Subcutaneous abdominal adipose tissue (tissue), 5 donors: ENCODE measurements around the gene FAM222B.

Source experiments
- H3K27ac ChIP-seq: one replicate; pipeline ENCODE4 v1.7.0; 2013; ENCODE audit warnings: low read depth, mild to moderate bottlenecking, inconsistent platforms, low read length, moderate library complexity
- H3K27me3 ChIP-seq, 5 donors: one replicate each; pipeline ENCODE4 v1.7.0; 2013; ENCODE audit warnings: low read length in 5 of 5, inconsistent platforms in 1 of 5; ENCODE audit not compliant: control insufficient read depth in 5 of 5, insufficient read depth in 4 of 5
- H3K36me3 ChIP-seq, 5 donors: one replicate each; pipeline ENCODE4 v1.7.0; 2013; ENCODE audit warnings: low read length in 5 of 5; ENCODE audit not compliant: control insufficient read depth in 5 of 5, insufficient read depth in 5 of 5
- H3K4me1 ChIP-seq, 5 donors: one replicate each; pipeline ENCODE4 v1.7.0; 2013; ENCODE audit warnings: low read length in 5 of 5, mild to moderate bottlenecking in 3 of 5, moderate library complexity in 1 of 5; ENCODE audit not compliant: control insufficient read depth in 5 of 5, insufficient read depth in 5 of 5
- H3K4me3 ChIP-seq, 5 donors: one replicate each; pipeline ENCODE4 v1.7.0; 2013; ENCODE audit warnings: low read length in 5 of 5, low read depth in 1 of 5
- H3K9ac ChIP-seq, 5 donors: one replicate each; pipeline ENCODE4 v1.7.0; 2013; ENCODE audit warnings: low read length in 5 of 5, mild to moderate bottlenecking in 4 of 5, moderate library complexity in 3 of 5
- H3K9me3 ChIP-seq, 5 donors: one replicate each; pipeline ENCODE4 v1.7.0; 2013; ENCODE audit warnings: low read length in 5 of 5; ENCODE audit not compliant: control insufficient read depth in 5 of 5
- donor health status: healthy.
- donor health status: healthy.
- donor health status: healthy.
- donor health status: healthy.
- donor health status: healthy.

FAM222B gene

GRCh38 chr17:28733346-28733745 lies 109.2 kb downstream of the FAM222B start:
- Histone ChIP-seq H3K9me3 (no peaks in the 10 kb centered on the region), H3K27me3 (no peaks in the 10 kb centered on the region), H3K4me3 (no peak overlapping the region), H3K4me1 (peaks cover 0 to 8% (median 5%) of the 10 kb centered on the region in 5 donors), H3K9ac (no peak overlapping the region), H3K27ac (no peak overlapping the region), H3K36me3 (peaks cover 0 to 3% (median 0%) of the 10 kb centered on the region in 5 donors)

DNA sequence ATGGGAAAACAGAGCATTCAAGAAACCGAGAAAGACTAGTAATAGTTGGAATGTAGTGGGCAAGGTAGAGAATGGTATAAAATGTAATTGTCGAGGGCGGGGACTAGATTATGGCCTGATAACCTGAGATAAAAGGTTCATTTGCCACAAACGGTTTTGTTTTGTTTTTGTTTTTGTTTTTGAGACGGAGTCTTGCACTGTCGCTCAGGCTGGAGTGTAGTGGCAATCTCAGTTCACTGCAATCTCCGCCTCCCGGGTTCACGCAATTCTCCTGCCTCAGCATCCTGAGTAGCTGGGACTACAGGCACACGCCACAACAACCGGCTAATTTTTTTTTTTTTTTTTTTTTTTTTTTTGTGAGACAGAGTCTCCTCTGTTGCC lies 112.7 kb downstream of the FAM222B start:
- Histone ChIP-seq H3K27me3 (no peaks in the 10 kb centered on the region), H3K9me3 (no peaks in the 10 kb centered on the region), H3K27ac (no peak overlapping the region), H3K4me1 (peaks cover 5 to 40% (median 34%) of the 10 kb centered on the region in 5 donors), H3K36me3 (peaks cover 0 to 3% (median 0%) of the 10 kb centered on the region in 5 donors), H3K4me3 (no peak overlapping the region), H3K9ac (no peak overlapping the region)

GRCh38 chr17:28728364-28729200 lies 114.0 kb downstream of the FAM222B start, which contains the start of gene NEK8:
Gene NEK8, plus strand, starts transcription at chr17:28728788. Its CDS starts 26 bp downstream, at chr17:28728814.
- Histone ChIP-seq H3K27me3 (no peaks in the 10 kb centered on the region), H3K27ac (peak within 1 kb of the TSS; percentile 86), H3K36me3 (peaks cover 4 to 12% (median 11%) of the 10 kb centered on the region in 5 donors), H3K4me3 (peak within 1 kb of the TSS; percentile 79 to 99 (median 91)), H3K9ac (peak within 1 kb of the TSS; percentile 41 to 95 (median 87)), H3K9me3 (no peaks in the 10 kb centered on the region), H3K4me1 (peaks cover 5 to 43% (median 36%) of the 10 kb centered on the region in 5 donors)

DNA sequence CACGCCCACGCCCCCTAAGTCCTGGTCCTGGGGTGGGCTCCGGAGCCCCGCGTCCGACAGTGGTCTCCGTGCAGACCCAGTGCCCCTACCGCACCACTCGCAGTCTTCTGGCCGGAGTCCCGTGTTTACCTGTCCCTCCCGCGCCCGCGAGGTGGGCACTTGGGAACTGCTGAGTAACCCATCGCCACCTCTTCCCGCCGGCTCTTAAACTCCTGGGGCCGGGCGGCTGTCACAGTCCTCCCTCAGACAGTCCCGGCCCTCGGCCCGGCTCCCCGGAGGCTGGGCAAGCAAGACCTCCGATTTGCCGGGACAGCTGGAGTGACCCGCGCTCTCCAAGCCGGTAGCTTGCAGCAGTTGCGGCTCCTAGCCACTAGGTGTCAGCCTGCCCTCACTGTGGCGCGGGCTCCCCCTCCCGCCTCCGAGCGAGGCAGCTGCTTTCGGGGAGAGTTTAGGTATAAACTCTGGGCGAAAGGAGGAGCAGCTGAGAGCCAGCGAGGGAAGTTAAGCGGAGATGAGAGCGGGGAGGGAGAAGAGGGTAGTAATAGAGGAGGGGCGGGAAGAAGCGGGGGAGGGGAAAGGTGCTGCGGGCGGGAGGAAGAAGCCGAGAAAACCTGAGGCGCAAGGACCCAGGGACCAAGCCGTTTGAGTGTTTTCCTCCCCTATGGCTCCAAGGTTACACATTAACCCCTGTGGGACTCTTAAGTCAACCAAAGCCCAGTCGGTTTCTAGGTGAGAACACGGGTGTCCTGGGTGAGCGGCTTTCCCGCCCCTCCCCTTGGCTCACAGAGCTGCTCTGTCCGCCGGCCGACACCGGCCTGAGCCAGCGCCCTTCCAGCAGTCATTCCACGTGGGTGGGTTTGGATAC lies 115.7 kb downstream of the FAM222B start:
- Histone ChIP-seq H3K4me1 (peaks cover 5 to 44% (median 41%) of the 10 kb centered on the region in 5 donors), H3K27me3 (no peaks in the 10 kb centered on the region), H3K9ac (peak overlapping the region in 4 of 5 donors; percentile 30 to 78 (median 66)), H3K9me3 (no peaks in the 10 kb centered on the region), H3K27ac (peak overlapping the region; percentile 65), H3K36me3 (peaks cover 5 to 29% (median 25%) of the 10 kb centered on the region in 5 donors), H3K4me3 (peak overlapping the region; percentile 41 to 95 (median 72))

GRCh38 chr17:28726226-28726626 lies 116.4 kb downstream of the FAM222B start, which contains the start of gene TLCD1:
Gene TLCD1, minus strand, starts transcription at chr17:28726233. Its CDS starts 136 bp downstream, at chr17:28726097.
- no peaks in the 10 kb centered on the region for H3K9me3 ChIP-seq
- H3K9ac ChIP-seq, result peak within 1 kb of the TSS in 4 of 5 donors; percentile 58 to 78 (median 71)
- H3K36me3 ChIP-seq, result peaks cover 8 to 34% (median 30%) of the 10 kb centered on the region in 5 donors
- H3K4me3 ChIP-seq, result peak within 1 kb of the TSS; percentile 41 to 95 (median 72)
- peak within 1 kb of the TSS; percentile 65 for H3K27ac ChIP-seq
- H3K4me1 ChIP-seq, result peaks cover 9 to 50% (median 47%) of the 10 kb centered on the region in 5 donors
- H3K27me3 ChIP-seq, result no peaks in the 10 kb centered on the region

DNA sequence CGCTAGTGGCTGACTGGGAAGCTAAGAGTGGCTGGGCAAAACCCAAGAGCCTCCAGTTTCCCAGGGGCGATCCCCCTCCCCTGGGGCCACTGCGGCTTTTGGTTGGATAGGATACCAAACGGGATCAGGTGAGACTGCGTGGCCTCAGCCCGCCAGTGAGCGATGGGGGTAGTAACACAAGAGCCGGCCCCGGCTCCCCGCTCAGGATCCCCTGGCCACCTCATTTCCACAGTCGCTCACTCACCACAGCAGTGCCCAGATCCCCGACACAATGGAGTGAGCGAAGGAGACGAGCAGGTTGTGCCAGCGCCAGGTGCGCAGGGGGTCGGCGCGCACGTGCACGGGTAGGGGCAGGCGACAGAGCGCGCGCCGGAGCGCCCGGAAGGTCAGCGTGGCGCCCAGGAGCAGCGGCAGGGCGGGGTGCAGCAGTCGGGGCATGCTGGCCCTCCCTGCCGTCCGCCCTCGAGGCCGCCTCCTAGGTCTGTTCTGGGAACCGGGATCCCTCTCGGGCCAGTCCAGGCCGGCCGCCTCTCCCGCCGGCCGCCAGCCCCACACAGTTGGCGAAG lies 116.8 kb downstream of the FAM222B start:
- Histone ChIP-seq H3K27me3 (no peaks in the 10 kb centered on the region), H3K4me1 (peaks cover 9 to 55% (median 52%) of the 10 kb centered on the region in 5 donors), H3K9me3 (no peaks in the 10 kb centered on the region), H3K27ac (peak overlapping the region; percentile 54), H3K9ac (peak overlapping the region in 4 of 5 donors; percentile 51 to 76 (median 66)), H3K36me3 (peaks cover 8 to 34% (median 30%) of the 10 kb centered on the region in 5 donors), H3K4me3 (peak overlapping the region; percentile 35 to 95 (median 60))

- peaks cover 8 to 34% (median 30%) of the 10 kb centered on the region in 5 donors for H3K36me3 ChIP-seq
- H3K27ac ChIP-seq, result peak overlapping the region; percentile 54
- H3K4me3 ChIP-seq, result peak overlapping the region; percentile 35 to 95 (median 60)
- H3K9ac ChIP-seq, result peak overlapping the region in 4 of 5 donors; percentile 51 to 76 (median 66)
- no peaks in the 10 kb centered on the region for H3K9me3 ChIP-seq
- H3K4me1 ChIP-seq, result peaks cover 11 to 60% (median 58%) of the 10 kb centered on the region in 5 donors
- H3K27me3 ChIP-seq, result no peaks in the 10 kb centered on the region
Observed at GRCh38 chr17:28725166-28725659, 117.4 kb downstream of the FAM222B start.

DNA sequence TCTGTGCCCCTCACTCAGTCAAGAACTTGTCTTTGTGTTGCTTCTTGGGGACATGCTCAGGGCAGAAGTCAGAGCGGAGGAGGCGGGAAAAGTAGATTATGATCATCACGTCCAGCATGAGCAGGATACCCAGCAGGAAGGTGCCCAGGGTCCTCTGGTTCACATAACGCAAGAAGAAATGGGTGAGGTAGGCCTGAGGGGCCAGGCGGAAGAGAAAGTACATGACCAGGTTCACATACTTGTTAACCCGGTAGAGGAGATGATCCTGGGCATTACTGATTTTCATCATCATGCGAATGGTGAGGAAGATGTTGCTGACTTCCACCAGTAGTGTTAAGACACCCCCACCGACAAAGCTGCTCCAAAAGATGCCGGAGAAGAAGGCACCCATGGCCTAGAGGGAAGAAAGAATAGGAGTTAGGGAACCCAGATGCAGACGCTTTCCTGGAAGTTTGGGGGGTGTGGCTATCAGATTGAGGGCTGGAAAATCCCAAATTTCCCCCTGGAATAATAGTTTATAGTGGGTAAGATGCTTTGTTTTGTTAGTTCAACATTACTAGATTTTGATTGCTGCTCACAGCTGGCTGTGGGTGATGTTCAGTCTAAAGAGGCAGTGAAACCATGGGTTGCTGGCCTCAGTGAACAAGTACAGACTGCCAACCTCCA lies 118.0 kb downstream of the FAM222B start:
- Histone ChIP-seq H3K4me3 (no peak overlapping the region), H3K27ac (peak overlapping the region; percentile 54), H3K27me3 (peaks cover 0 to 3% (median 0%) of the 10 kb centered on the region in 5 donors), H3K9me3 (no peaks in the 10 kb centered on the region), H3K9ac (no peak overlapping the region), H3K36me3 (peaks cover 8 to 34% (median 30%) of the 10 kb centered on the region in 5 donors), H3K4me1 (peaks cover 14 to 66% (median 60%) of the 10 kb centered on the region in 5 donors)
